Cortex of kidney (tissue), 1 donor: ENCODE data around the gene COL23A1.

Source experiments
- DNase-seq: peaks from one replicate; lab custom pipeline; 2025; lab: John Stamatoyannopoulos, UW

Gene COL23A1

GRCh38 chr5:178421128-178421527 lies 169.1 kb downstream of the COL23A1 start:
- no peak for DNase-seq

- DNase-seq = no peak
These were observed 169.8 kb downstream of the COL23A1 start for GRCh38 chr5:178420354-178420781.

GRCh38 chr5:178419651-178420050 lies 170.5 kb downstream of the COL23A1 start:
- DNase-seq = no peak

- no peak for DNase-seq
These were observed 171.0 kb downstream of the COL23A1 start for GRCh38 chr5:178419196-178419595.

GRCh38 chr5:178418471-178419010 lies 171.7 kb downstream of the COL23A1 start:
- DNase-seq = no peak

- DNase-seq = no peak
These were observed 172.2 kb downstream of the COL23A1 start for GRCh38 chr5:178418031-178418430.

GRCh38 chr5:178417391-178417811 lies 172.8 kb downstream of the COL23A1 start:
- no peak for DNase-seq

- DNase-seq = no peak
These were observed 173.3 kb downstream of the COL23A1 start for GRCh38 chr5:178416919-178417318.

GRCh38 chr5:178416206-178416882 lies 173.8 kb downstream of the COL23A1 start:
- DNase-seq = no peak

GRCh38 chr5:178415353-178415752 lies 174.8 kb downstream of the COL23A1 start:
- DNase-seq = no peak

GRCh38 chr5:178413988-178414387 lies 176.2 kb downstream of the COL23A1 start:
- DNase-seq = no peak

- DNase-seq = no peak
These were observed 179.1 kb downstream of the COL23A1 start for GRCh38 chr5:178411083-178411482.

GRCh38 chr5:178407646-178408045 lies 182.5 kb downstream of the COL23A1 start:
- DNase-seq = no peak

GRCh38 chr5:178404987-178405386 lies 185.2 kb downstream of the COL23A1 start:
- no peak for DNase-seq

GRCh38 chr5:178403956-178404600 lies 186.1 kb downstream of the COL23A1 start:
- no peak for DNase-seq

- no peak for DNase-seq
These were observed 186.8 kb downstream of the COL23A1 start for GRCh38 chr5:178403351-178403750.

- no peak for DNase-seq
These were observed 190.5 kb downstream of the COL23A1 start for GRCh38 chr5:178399701-178400095.

GRCh38 chr5:178398901-178399700 lies 191.1 kb downstream of the COL23A1 start:
- no peak for DNase-seq

GRCh38 chr5:178396796-178397720 lies 193.1 kb downstream of the COL23A1 start:
- DNase-seq = no peak

- DNase-seq = no peak
These were observed 196.1 kb downstream of the COL23A1 start for GRCh38 chr5:178394074-178394473.

- no peak for DNase-seq
These were observed 197.2 kb downstream of the COL23A1 start for GRCh38 chr5:178392931-178393394.
